Inflammatory macrophage (primary cell): ENCODE data around the gene PRSS56.

ENCODE experiments used
- DNase-seq, 2 donors: peaks; one replicate each; pipeline ENCODE4 v3.0.0-alpha.2; 2020 to 2022

The PRSS56 gene

DNA sequence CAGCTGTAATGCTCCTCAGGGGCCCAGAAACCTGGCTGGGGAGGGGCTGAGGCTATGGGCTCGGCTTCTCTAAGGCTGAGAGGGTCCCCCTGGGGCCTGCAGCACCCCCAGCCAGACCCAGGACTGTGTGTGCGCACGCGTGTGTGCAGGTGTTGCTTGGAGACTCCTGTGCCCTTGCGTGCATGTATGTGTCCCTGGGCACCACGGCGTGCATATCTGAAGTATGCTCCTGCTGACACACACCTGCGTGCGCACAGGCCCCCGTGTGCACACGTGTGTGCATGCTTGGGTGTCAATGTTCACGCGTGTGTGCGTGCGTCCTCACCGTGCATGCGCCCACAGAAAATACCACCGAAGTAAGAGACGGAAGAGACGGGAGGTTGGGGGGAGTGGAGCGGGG, 17.7 kb upstream of the PRSS56 start:
- DNase-seq = no peak

- DNase-seq = peak in 1 of 2 donors; percentile 8
These were observed 17.0 kb upstream of the PRSS56 start for GRCh38 chr2:232502911-232503808.

DNA sequence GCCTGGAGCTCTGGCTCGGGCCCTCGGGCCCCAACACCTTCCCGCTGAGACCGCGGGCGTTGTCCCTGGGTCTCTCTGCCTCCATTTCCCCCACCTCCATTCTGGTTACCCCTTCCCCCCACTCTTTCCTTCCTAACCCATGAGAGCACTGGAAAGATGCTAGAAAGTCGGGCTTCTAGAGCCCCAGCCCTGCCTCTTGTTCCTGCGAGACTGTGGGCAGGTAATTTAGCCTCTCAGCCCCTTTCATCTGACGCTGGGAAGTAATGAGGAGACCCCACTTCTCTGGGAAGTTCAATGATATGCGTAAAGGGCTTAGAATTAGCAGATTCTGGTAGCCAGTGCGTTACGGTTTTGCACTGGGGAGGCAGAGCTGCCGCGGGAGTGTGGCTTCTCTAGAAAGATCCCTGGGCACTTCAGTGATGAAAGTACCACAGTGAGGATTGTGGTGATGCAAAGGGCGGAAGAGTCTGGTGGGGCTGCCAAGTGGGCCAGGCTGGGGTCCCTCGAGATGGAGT, 16.3 kb upstream of the PRSS56 start:
- DNase-seq = no peak

GRCh38 chr2:232504438-232504837, 15.8 kb upstream of the PRSS56 start:
- no peak for DNase-seq

- DNase-seq = no peak
These were observed 14.3 kb upstream of the PRSS56 start for GRCh38 chr2:232505856-232506255.

- DNase-seq = no peak
These were observed 13.5 kb upstream of the PRSS56 start for GRCh38 chr2:232506709-232507108.

- DNase-seq = no peak
These were observed 11.9 kb upstream of the PRSS56 start for GRCh38 chr2:232508251-232508650.

DNA sequence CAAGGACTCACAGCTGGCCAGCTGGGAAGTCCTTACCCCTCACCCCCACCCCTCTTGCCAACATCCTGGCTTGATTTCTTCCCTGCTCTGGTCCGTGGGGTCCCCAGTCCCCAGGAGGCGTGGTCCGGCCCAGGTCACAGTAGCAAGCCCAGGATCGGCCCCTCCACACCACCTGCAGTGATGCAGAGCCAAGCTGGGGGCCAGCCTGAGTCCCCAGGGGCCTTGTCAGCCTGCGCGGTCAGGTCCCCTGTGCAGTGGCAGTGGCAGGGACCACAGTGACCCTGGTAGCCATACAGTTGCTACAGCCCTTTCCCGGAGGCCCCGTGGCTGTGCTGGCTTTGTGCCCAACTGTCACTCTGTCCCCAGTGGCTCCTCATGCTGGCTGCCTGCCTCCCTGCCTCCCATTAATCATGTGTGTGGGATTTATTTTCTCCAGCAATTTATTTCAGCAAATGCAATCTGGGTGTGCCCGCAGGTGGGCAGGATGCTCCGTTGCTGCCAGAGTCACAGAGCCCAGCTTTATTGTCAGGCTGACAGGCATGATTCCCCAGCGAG, 8.8 kb upstream of the PRSS56 start:
- no peak for DNase-seq

- no peak for DNase-seq
These were observed 7.6 kb upstream of the PRSS56 start for GRCh38 chr2:232512602-232513001.

DNA sequence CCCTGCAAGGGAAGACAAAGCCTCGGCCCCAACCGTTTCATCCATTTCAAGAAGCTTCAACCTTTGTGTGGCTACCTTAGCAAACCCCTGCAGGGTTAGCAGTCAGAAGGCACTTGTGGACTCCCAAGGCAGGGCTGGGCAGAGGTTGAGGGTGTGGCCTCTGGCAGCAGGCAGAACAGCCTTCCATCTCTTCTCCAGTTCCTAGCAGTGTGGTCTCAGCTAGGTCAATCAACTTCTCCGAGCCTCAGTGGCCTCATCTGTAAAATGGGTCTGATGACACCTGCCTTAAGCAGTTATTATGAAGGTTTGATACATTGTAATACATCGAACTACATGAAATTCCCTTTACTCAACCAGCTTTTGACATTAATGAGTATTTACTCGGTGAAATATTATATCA, 6.8 kb upstream of the PRSS56 start:
- no peak for DNase-seq

GRCh38 chr2:232515639-232516038, 4.5 kb upstream of the PRSS56 start:
- DNase-seq = peak; percentile 7 to 21

DNA sequence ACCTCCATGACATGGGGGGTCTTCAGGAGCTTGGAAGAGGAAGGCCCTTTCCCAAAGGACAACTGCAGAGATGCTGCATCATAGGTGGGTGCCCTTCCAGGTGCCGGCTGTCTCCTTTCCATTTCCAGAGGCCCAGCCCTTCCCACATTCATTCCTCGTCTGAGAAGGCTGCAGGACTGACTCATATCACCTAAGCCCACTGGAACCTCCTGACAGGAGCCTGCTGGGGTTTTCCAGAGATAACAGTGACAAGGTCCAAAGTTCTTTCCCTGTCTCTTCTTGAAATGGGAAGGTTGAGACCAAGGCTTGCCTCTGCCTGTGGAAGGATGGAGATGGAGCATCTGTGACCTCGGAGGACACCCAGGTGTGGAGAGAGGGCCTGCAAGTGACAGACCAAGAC, 3.6 kb upstream of the PRSS56 start:
- DNase-seq = no peak

DNA sequence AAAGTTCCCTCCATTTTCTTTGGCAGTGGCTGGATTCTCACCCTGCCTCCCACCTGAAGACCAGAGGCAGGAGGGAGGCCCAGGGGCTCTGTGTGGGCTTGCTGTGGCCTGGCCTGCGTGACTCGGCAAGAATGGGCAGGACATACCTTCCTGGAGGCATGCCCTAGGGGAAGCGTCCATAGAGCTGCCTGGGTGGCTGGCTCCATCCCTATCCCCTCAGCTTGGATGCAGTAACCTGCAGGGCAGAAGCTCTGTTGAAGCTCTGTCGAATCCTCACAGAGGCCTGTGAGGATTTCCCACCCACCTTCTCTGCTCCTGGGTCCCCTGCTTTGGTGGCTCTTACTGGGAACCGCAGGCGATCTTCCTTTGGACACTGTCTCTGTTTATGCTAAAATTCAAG, 1.3 kb upstream of the PRSS56 start:
- no peak for DNase-seq

- DNase-seq = no peak
These were observed 301 bp downstream of the PRSS56 start for GRCh38 chr2:232520489-232520888.

DNA sequence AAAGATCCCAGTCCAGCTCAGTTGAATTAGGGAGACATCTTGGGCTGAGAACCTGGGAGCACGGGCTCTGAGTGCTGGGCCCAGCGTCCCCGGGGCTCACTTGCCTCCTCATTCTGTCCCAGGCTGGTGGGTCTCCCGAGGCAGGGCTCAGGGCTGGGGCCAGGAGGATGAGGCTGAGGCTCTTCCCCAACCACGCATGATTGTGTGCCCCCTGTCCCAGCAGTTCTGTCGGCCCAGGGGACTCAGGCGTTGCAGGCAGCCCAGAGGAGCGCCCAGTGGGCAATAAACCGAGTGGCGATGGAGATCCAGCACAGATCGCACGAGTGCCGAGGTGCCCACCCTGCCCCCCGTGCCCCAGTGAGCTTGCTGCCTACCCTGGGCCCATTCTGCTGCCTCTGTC, 910 bp downstream of the PRSS56 start:
- no peak for DNase-seq

DNA sequence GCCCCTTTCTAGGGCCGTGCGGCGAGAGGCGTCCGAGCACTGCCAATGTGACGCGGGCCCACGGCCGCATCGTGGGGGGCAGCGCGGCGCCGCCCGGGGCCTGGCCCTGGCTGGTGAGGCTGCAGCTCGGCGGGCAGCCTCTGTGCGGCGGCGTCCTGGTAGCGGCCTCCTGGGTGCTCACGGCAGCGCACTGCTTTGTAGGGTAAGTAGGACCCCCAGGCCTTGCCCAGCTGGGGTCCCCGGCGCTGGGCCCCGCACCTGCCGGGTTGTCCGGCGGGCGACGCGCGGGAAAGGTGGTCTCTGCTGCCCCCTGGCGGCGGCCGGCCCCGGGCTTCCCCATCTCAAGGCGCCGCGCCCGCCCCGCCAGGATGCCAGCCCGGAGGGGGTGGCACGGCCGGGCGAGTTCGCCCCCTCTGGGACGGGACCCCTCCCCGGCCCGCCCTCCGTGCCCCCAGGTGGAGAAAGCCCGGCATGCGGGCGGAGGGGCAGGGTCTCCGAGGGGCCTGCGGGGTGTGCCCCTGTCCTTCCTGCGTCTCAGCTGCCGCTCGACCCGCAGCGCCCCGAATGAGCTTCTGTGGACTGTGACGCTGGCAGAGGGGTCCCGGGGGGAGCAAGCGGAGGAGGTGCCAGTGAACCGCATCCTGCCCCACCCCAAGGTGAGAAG, 1.9 kb downstream of the PRSS56 start:
- DNase-seq = peak; percentile 27 to 37

DNA sequence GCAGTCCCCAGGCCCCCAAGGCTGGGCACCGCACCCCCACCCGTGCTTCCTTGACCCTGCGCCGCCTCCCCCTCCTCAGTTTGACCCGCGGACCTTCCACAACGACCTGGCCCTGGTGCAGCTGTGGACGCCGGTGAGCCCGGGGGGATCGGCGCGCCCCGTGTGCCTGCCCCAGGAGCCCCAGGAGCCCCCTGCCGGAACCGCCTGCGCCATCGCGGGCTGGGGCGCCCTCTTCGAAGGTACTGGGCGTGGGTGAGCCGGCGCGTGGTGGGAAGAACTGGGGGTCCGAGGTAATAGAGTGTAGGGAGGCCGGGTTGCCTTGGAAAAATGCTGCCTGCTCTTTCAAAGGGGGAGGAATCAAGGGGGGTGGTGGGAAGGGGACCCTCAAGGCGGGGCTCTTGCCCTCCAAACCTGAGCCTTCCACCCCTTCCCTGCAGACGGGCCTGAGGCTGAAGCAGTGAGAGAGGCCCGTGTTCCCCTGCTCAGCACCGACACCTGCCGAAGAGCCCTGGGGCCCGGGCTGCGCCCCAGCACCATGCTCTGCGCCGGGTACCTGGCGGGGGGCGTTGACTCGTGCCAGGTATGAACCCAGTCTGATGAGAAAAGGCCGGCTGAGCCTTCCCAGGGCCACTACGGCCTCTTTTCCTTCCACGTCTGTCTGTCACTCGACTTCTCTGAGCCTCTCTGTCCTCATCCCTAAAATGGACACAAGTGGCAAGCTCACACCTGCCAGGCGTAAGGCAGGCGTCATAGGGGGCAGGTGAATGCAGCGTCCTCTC, 2.6 kb downstream of the PRSS56 start:
- no peak for DNase-seq

- DNase-seq = no peak
These were observed 3.2 kb downstream of the PRSS56 start for GRCh38 chr2:232523402-232523681.

GRCh38 chr2:232523682-232524597, 3.8 kb downstream of the PRSS56 start:
- peak; percentile 42 to 43 for DNase-seq

DNA sequence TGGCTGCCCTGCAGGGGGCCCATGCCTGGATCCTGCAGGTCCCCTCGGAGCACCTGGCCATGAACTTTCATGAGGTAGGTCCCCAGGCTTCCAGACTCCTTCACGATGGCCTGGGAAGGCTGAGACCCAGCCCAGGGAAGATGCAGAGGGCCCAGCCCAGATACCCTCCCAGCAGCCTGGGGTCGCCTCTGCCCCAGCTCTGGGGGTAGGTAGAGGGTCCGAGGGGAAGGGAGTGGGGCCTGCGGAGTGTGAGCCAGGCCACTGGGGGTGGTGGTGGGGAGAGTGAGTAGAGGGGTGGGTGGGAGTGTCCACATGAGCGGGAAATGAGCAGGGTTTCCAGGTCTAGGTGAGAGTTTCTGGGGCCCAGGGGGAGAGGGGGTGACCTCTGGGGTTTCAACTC, 4.6 kb downstream of the PRSS56 start:
- no peak for DNase-seq

DNA sequence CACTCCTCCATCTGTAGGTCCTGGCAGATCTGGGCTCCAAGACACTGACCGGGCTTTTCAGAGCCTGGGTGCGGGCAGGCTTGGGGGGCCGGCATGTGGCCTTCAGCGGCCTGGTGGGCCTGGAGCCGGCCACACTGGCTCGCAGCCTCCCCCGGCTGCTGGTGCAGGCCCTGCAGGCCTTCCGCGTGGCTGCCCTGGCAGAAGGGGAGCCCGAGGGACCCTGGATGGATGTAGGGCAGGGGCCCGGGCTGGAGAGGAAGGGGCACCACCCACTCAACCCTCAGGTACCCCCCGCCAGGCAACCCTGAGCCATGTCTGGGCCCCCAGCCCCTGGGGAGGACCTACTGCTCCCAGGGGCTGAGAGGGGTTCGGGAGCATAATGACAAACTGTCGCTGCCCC, 5.0 kb downstream of the PRSS56 start:
- no peak for DNase-seq

- no peak for DNase-seq
These were observed 5.7 kb downstream of the PRSS56 start, which contains the start of gene CHRND for GRCh38 chr2:232525791-232526371. Gene CHRND, plus strand, starts transcription at chr2:232526160. Its CDS starts 56 bp downstream, at chr2:232526216.
